HK-2 (cell line): ENCODE data around the gene GALNT6.
A peak's percentile ranks its signal among the peaks of the same experiment; 100 is the strongest.

Experiments used
- DNase-seq: peaks from one replicate; pipeline ENCODE4 v3.0.0-alpha.2; 2018; ENCODE audit not compliant: unreplicated experiment

The GALNT6 gene

DNA sequence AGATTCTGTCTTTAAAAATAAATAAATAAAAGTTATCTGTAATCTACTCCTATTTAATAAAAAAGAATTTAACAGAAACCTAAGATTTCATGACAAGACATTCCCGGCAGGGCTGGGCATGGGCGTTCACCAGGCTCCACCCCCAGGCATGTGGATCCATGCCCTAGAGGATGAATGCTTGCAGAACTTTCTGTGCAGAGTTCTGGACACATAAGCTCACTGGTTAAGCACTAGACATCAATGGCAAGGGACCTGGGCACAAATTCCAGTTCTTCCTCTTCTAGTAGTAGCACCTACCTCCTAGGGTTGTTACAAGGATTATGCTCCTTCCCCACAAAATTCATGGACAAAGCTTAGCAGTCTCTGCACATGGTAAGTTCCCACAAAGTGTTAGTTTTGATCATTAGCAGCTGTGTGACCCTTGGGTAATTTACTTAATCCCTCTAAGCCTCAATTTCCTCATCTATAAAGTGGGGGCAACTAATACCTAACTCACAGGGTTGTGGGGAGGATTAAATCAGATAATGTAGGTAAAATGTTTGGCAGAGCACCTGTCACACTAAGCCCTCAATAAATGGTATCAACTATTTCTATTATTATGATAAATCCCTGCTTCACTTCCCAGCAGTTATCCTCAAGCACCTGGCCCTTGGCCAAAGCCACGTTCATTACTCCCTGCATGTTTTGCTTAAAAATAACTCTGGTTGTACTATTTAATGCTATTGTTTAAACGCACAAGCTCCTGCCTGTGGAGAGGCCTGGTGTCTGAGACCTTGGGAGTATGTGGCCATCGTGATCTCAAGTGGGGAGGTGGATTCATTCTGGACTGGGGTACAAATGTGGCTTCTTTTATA lies 9.8 kb downstream of the GALNT6 start:
- no peak for DNase-seq

DNA sequence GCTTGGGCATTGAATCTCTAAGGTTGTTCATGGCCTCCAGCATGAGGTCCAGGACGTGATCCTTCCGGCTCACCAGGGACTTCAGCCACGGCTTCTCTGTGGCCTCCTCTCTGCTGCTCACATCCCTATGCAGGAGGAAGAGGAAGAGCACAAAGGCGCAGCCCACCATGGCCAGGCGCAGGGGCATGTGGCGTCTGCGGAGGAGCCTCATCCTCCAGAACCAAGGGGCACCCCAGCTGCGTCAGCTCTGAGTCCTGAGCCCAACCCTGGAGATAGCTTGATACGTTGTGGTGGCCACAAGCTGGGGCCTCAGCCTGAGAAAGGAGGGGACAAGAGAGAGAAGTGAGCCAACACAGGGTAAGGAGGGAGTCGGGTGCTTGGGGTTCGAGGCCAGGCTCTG lies 11.6 kb downstream of the GALNT6 start:
- no peak for DNase-seq

DNA sequence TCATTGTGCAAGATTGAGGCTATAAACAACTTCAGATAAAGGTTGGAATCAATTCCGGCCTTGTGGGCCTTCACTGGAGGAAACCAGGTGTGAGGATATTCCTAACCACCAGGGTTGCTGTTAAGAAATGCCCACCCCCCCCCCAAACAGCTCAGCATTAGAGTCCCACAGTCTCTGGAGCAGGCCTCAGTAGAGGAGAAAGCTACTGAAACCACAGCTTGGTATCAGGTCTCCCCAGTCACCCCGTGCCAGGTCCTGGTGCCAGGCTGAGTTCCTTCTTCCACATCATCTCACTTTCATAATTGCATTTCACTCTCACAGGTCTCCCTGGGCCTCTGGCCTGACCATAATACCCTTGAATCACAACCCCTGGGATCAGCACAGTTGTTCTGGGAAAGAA lies 12.5 kb downstream of the GALNT6 start:
- DNase-seq: no peak

DNA sequence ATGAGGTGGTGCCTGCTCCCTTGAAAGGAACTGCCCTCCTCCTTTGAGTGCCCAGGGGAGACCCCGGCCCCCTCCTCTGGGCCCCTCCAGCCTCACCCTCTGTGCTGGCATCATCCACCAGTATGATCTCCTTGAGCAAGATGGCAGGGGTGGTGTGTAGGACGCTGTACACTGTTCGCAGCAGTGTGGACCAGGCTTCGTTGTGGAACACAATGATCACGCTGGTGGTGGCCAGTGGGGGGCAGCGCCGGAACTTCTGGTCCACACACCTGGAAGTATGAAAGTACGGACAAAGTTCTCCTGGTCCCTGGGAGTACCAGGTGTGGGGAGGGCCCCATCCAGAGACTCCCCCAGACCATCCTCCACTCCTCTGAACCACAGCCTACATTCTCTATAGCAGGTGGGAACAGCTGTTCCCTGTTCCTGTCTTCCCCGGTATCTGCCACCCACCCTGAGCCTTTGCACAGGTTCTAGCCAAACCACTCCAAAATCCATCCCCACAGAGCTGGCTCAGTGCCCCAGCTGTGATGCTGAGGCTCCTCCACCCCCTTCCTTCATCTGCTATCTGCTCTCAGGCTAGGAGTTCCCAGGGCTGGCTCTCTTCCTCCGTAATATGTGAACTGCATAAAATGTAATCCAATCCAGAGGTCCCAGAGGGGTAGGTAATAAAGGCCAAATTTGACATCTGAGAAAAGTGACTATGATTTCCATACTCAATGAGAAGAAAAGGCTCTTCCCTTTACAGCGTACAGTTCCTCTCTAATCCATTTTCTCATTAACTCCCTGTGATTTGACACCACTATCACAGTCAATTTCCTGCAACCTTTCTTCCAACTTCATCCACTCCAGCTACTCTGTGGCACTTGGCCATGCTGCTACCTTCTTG lies 13.9 kb downstream of the GALNT6 start:
- DNase-seq: no peak

DNA sequence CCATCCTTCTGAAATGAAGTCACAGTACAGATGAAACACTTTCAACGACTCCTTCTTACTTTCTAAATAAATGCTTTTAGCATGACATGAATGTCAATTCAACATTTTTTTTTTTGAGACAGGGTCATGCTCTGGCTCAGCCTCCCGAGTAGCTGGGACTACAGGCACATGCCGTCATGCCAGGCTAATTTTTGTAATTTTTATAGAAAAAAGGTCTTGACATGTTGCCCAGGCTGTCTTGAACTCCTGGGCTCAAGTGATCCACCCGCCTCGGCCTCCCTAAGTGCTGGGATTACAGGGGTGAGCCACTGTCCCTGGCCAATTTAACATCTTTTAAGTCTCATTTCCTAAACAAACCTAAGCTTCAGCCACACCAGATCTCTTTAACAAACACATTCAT lies 16.4 kb downstream of the GALNT6 start:
- no peak for DNase-seq

DNA sequence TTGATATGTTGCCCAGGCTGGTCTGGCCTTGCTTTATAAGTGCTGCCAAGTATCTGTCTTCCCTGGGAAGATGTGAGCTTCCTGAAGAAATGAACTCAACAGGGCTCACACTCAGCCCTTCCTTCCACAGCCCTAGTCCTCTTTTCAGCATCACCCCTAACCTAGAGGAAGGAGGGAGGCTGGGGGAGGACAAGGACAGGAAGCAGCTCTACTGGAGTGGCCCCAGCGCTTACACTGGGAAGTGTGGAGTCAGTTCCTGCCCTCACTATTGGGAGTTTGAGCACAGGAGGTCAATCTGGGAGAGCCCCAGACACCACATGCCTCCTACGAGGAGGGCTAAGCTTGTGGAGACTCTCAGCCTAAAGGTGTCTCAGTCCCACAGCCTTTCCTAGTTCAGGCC lies 16.8 kb downstream of the GALNT6 start:
- DNase-seq: no peak

DNA sequence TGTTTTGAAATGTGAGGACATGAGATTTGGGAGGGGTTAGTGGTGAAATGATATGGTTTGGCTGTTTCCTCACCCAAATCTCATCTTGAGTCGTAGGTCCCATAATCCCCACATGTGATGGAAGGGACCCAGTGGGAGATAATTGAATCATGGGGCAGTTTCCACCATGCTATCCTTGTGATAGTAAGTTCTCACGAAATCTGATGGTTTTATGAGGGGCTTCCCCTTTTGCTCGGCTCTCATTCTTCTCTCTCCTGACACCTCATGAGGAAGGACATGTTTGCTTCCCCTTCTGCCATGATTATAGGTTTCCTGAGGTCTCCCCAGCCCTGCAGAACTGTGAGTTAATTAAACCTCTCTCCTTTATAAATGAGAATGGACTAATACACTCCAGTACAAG lies 18.0 kb downstream of the GALNT6 start:
- DNase-seq: no peak

DNA sequence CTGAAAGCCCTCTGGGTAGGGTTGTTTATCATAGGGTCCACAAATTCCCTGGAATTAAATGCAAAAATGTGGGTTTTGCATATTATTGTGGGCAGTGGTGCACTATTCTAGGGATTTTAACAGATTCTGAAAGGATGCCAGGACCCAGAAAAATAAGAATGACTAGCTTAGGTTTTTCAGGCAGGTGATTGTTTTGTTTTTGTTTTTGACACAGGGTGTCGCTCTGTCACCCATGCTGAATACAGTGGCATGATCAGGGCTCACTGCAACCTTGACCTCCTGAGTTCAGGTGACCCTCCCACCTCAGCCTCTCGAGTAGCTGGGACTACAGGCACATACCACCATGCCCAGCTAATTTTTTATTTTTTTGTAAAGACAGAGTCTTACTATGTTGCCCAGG lies 19.2 kb downstream of the GALNT6 start:
- DNase-seq: no peak

DNA sequence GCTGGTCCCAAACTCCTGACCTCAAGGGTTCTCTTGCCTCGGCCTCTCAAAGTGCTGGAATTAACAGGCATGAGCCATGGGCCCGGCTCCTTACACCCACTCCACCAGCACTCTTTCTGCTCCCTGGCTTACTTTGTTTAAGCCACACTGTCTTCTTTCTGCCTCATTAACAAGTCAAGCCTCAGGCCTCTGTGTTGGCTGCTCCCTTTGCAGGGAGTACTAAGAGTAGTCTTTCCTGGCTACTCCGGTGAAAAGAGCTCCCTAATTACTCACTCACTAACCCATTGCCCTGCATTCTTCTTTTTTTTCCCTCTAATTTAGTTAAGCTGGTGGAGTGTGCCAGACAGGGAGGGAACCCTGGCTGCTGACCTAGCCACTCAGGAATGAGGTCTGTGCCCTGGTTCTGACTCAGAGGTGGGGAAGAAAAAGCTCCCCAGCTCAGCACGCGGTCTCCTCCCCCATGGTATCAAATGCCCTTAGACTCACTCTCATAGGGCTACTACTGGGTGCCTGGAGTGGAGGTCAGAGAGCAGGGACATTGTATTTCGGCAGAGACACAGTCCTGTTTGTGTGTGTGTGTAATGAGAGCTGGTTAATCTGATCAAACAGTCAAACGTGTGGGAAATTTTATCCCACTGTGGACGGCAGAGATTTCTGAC lies 19.8 kb downstream of the GALNT6 start:
- peak; percentile 91 for DNase-seq

DNA sequence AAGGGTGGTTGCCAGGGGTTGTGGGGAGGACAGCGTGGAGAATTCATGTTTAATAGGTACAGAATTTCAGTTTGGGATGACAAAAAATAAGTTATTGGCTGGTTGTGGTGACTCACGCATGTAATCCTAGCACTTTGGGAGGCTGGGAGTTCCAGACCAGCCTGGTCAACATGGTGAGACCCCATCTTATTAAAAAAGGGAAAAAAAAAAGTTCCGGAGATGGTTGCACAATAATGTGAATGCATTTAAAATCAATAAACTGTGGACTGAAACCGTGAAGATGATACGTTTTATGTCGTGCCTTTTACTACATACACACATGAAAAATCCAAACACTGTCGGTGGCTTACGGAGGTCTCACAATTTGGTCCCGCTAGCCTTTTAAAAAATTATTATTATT lies 20.5 kb downstream of the GALNT6 start:
- DNase-seq: no peak

DNA sequence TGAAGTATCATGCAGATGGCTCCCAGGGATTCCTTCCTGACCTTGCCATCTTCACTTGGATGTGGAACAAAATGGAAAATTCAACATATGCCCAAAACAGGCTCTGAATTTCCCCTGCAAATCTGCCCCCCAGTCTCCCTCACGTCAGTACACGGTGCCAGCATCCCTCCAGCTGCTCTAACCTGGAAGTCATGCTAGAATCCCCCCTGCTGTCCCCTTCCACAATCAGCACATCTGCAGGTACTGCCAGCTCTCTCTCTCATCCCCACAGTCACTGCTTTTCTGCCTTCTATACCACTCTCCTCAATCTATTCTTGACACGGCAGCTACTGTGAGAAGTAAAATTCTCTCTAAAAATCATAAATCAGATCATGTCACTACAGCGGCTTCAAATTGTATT lies 21.6 kb downstream of the GALNT6 start:
- DNase-seq: no peak

DNA sequence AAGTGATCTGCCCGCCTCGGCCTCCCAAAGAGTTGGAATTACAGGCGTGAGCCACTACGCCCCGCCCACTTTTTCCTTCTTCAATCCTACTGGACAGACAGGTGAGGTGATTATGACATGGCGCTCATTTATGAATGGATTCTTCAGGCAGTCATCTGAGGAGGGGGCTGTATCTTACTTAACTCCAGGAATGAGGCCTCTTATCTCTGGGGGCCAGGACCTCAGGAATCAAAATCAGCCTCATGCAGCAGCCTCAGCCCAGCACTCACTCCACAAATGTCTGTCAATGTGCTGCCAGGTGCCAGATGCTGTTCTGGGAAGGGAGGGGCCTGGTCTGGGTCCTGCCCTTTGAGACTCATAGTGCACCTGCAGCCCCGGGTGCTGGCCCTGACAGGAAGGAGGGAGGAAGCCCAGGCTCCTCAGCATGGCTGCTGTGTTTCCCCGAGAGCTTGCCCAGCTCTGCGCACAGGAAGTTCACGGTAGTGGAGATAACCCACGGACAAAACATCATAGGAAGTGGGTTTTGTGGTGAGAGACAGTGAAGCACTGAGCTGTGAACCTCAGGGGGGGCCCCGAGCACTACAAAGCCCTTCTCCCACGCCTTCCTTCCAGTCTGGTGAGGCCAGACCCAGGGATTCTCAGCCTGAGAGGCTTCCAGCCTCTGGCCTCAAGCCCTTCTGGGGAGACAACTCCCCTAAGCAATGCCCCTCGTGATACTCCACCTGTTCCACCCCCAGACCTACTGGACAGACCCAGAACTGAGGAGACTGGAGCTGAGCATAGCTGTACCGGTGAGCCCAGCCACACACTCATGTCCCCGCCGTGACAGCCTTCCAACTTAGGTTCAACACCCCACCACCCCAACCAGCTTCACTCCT lies 22.3 kb downstream of the GALNT6 start:
- DNase-seq: peak; percentile 76

DNA sequence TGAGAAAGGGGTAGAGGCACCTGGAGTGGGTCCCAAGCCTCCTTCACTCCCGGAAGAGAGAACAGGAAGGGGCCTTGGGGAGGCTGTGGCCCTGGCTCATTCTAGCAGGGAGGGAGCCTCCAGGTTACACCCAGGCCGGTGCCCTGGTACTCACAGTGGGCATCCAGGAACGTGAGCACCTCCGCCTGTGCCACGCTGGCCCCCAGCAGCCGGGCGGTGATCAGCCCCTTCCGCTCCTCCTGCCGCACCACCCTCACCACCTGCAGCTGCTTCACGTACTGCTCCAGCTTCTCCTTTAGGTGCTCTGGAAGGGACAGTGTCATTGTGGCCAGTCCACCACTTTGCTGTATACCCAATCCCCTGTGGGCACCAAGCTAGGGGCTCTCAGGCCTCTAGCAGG lies 25.9 kb downstream of the GALNT6 start:
- DNase-seq: no peak

DNA sequence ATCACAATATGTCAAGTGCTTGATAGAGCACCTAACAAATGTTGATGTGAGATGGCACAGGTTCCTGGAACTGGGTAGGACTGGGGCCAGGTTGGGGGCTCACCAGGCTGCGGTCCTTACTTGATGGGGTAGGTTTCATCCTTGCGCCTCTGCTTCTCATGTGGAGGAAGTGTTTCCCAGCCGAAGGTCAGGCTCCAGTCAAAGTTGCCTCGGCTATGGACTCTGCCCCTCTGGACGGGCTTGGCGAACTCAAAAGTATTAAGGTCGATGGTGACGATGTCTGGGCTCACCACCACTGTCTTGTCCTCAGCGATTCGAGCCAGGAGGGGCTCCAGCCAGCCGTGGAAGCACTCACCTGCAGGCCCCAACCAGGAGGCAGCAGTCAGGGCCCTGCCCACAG lies 27.2 kb downstream of the GALNT6 start:
- no peak for DNase-seq

DNA sequence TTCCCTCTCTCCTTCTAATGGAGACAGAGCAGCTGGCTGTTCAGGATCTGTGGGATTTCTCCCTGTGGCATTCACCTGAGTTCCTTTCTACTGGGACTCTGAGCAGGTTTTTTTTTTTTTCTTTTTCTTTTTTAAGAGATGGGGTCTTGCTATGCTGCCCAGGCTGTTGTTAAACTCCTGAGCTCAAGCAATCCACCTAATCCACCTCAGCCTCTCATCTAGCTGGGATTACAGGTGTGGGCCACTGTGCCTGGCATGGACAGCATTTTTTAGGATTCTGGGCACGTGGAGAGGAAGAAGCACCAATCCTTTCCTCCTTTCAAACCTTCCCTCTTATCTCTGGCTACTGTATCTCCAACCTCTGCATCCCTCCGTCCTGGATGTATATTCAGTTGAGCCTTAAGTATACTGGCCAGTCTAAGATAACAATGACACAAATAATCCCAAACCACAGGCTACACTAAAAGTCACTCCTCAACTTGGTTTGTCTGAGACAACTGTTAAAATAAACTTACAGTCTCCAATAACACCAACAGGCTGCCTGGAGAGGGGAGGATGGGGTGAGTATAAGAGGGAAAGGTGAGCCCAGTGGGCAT lies 28.4 kb downstream of the GALNT6 start:
- no peak for DNase-seq

DNA sequence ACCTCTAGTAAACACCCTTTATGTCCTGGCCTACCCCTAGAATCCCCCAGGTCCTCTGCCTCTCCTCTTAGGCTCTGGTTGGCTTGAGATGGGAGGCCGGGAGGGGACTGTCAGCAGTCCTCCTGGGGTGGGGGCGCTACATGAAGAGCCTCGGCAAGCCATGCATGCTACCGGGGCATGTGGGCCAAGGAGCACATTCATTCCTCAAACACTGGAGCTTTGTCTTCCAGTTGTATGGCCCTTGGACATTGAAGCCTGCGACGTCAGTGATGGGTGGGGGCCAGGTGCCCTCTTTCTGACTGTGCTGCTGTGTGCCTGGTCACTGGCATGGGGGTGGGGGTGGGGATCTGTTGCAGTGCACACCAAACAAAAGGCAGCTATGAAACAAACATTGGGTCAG lies 28.9 kb downstream of the GALNT6 start:
- DNase-seq: no peak

DNA sequence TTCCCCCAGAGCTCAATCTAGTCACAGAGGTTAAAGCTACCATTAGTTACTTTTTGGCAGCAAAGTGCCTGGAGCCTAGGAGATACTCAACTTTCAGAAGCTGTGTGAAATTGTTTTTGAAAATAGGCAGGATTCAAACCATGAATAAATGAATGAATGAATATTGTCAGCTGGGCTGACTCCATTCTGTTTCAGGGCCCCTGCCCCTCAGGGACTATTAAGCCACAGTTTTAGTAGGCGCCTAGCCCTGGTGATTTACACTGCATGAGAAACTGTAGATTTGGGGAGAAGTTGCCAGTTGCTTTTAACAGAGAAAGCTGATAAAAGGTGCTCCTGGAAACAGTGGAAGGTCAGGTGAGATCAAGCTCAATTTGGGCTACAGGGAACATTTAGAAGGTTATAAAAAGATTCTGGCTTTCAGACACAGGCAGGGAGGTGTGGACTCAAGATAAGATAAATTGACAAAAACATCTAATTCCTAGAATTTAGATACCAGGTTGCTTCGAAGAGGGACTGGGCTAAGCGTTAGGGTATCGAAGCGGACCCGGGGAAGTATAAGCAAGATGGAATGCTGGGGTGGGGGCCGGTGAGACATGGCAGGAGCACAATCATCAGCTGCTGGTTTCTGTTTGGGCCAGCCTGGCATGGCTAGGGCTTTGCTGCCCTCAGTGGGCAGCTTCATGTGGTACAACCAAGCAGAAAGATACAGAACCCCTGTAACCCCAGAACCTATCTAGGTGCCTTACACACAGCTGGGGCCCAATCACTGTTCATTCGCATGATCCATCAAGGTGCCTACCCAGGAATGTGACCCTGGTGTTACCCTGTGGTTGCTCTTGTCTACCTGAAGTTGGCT lies 29.8 kb downstream of the GALNT6 start:
- DNase-seq: no peak

DNA sequence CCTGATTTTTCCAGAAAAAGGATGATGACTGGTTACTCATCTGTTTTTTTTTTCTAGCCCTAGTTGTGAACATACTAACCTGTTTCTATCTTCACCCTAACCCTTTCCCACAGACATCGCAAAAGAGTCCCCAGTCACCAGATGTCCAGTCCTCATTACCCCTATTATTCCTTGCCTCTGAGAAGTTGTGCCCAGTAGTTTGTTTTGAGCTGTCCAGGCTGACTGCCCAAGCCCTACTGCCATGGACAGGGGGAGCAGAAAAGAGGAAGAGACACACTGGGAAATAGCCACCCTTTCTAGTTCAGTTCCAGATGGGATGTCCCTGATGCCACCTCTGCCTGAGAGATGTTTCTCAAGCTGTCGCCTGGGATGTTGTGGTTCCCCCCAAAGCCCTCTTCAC lies 30.9 kb downstream of the GALNT6 start:
- no peak for DNase-seq

DNA sequence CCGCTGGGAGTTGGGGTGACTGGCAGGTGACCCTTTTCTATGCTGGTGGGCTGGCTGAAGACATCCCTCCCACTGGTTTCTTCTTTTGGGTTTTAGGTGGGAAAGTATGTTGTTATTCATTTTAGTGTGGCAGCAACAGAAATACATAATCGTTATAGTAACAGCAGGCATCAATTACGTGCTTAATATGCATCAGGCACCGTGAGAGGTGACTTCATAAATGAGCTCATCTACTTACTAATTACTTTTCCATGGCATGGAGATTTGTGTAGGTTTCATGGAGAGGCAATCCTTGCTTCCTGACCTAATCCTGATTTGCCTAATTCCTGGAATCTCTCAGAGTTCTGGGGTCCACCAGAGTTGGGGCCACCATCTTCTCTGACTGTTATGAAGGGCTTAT lies 31.4 kb downstream of the GALNT6 start:
- DNase-seq: no peak

DNA sequence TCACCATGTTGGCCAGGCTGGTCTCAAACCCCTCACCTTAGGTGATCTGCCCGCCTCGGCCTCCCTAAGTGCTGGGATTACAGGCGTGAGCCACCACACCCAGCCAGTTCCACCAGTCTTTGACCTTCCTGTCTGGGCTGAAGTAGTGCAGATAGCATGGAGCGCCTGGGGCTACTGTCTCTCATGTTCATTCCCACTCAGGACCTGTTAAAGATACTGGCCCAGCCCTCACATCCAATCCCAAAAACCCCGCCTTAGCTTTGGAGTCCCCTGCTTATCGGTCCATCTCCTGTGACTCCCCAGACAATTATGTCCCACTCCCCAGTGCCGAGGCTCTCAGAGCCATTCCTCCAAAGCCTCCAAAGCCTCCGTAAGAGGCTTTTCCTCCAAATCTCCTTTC lies 32.7 kb downstream of the GALNT6 start:
- DNase-seq: no peak
